ENCODE data around the gene ZER1. TPM values are rescaled to one million over a fixed set of nuclear protein-coding genes. Genes with fewer than 3 reads are reported as not detected.

ZER1 gene
- total and polyA plus RNA-seq, 5 donors from 2014 or later: 31.9 to 44.7 (median 38.1) TPM

GRCh38 chr9:128706671-128707381 lies 64.9 kb downstream of the ZER1 start:
- H3K4me1 Mint-ChIP-seq: peaks cover 0 to 9% (median 4%) of the 10 kb centered on the region in 4 donors
- H3K4me3 Mint-ChIP-seq: no peak overlapping the region
- no peaks in the 10 kb centered on the region for H3K36me3 Mint-ChIP-seq
- Histone ChIP-seq H3K4me1 (ENCODE audit: control insufficient read depth, insufficient read depth, low read length, poor library complexity, severe bottlenecking) (peaks cover 18% of the 10 kb centered on the region), H3K9me3 (ENCODE audit: control insufficient read depth in 2 of 2, low read length in 2 of 2) (no peaks in the 10 kb centered on the region), H3K27me3 (ENCODE audit: control insufficient read depth, insufficient read depth, low read length) (no peaks in the 10 kb centered on the region), H3K36me3 (ENCODE audit: control insufficient read depth, insufficient read depth, low read length) (no peaks in the 10 kb centered on the region), H3K27ac (ENCODE audit: insufficient read depth, low read length, poor library complexity, severe bottlenecking) (no peak overlapping the region), H3K4me3 (ENCODE audit: low read depth, low read length) (no peak overlapping the region)
- ATAC-seq (ENCODE audit: low read depth in 2 of 2) (no peak), DNase-seq (no peak)
- no peak overlapping the region for H3K27ac Mint-ChIP-seq
- H3K9me3 Mint-ChIP-seq: no peaks in the 10 kb centered on the region
- H3K27me3 Mint-ChIP-seq: no peaks in the 10 kb centered on the region

- no peaks in the 10 kb centered on the region for H3K27me3 ChIP-seq (ENCODE audit: control insufficient read depth, insufficient read depth, low read length)
- H3K36me3 ChIP-seq (ENCODE audit: control insufficient read depth, insufficient read depth, low read length): no peaks in the 10 kb centered on the region
- no peaks in the 10 kb centered on the region for H3K9me3 Mint-ChIP-seq
- no peak overlapping the region for H3K4me3 Mint-ChIP-seq
- no peak overlapping the region for H3K27ac ChIP-seq (ENCODE audit: insufficient read depth, low read length, poor library complexity, severe bottlenecking)
- no peak for ATAC-seq (ENCODE audit: low read depth in 2 of 2)
- no peak overlapping the region for H3K4me3 ChIP-seq (ENCODE audit: low read depth, low read length)
- no peaks in the 10 kb centered on the region for H3K9me3 ChIP-seq (ENCODE audit: control insufficient read depth in 2 of 2, low read length in 2 of 2)
- H3K27me3 Mint-ChIP-seq: no peaks in the 10 kb centered on the region
- peaks cover 0 to 11% (median 6%) of the 10 kb centered on the region in 4 donors for H3K4me1 Mint-ChIP-seq
- no peak overlapping the region for H3K27ac Mint-ChIP-seq
- peaks cover 20% of the 10 kb centered on the region for H3K4me1 ChIP-seq (ENCODE audit: control insufficient read depth, insufficient read depth, low read length, poor library complexity, severe bottlenecking)
- no peak for DNase-seq
- H3K36me3 Mint-ChIP-seq: no peaks in the 10 kb centered on the region
Measured at GRCh38 chr9:128706045-128706444, 65.7 kb downstream of the ZER1 start.

GRCh38 chr9:128705051-128705965 lies 66.4 kb downstream of the ZER1 start:
- H3K27ac ChIP-seq (ENCODE audit: insufficient read depth, low read length, poor library complexity, severe bottlenecking): no peak overlapping the region
- H3K4me1 ChIP-seq (ENCODE audit: control insufficient read depth, insufficient read depth, low read length, poor library complexity, severe bottlenecking): peaks cover 20% of the 10 kb centered on the region
- Mint-ChIP-seq H3K9me3 (no peaks in the 10 kb centered on the region), H3K4me1 (peaks cover 0 to 11% (median 6%) of the 10 kb centered on the region in 4 donors), H3K36me3 (no peaks in the 10 kb centered on the region), H3K27me3 (no peaks in the 10 kb centered on the region), H3K4me3 (peak overlapping the region in 1 of 4 donors; percentile 61), H3K27ac (no peak overlapping the region)
- no peaks in the 10 kb centered on the region for H3K9me3 ChIP-seq (ENCODE audit: control insufficient read depth in 2 of 2, low read length in 2 of 2)
- no peak overlapping the region for H3K4me3 ChIP-seq (ENCODE audit: low read depth, low read length)
- no peaks in the 10 kb centered on the region for H3K36me3 ChIP-seq (ENCODE audit: control insufficient read depth, insufficient read depth, low read length)
- DNase-seq (no peak), ATAC-seq (ENCODE audit: low read depth in 2 of 2) (no peak)
- no peaks in the 10 kb centered on the region for H3K27me3 ChIP-seq (ENCODE audit: control insufficient read depth, insufficient read depth, low read length)

GRCh38 chr9:128704356-128704670 lies 67.4 kb downstream of the ZER1 start:
- no peak for ATAC-seq (ENCODE audit: low read depth in 2 of 2)
- Histone ChIP-seq H3K4me3 (ENCODE audit: low read depth, low read length) (no peak overlapping the region), H3K27ac (ENCODE audit: insufficient read depth, low read length, poor library complexity, severe bottlenecking) (no peak overlapping the region), H3K9me3 (ENCODE audit: control insufficient read depth in 2 of 2, low read length in 2 of 2) (no peaks in the 10 kb centered on the region), H3K36me3 (ENCODE audit: control insufficient read depth, insufficient read depth, low read length) (no peaks in the 10 kb centered on the region), H3K27me3 (ENCODE audit: control insufficient read depth, insufficient read depth, low read length) (no peaks in the 10 kb centered on the region), H3K4me1 (ENCODE audit: control insufficient read depth, insufficient read depth, low read length, poor library complexity, severe bottlenecking) (peaks cover 20% of the 10 kb centered on the region)
- H3K9me3 Mint-ChIP-seq: no peaks in the 10 kb centered on the region
- H3K36me3 Mint-ChIP-seq: no peaks in the 10 kb centered on the region
- H3K4me1 Mint-ChIP-seq: peaks cover 0 to 11% (median 6%) of the 10 kb centered on the region in 4 donors
- no peak overlapping the region for H3K27ac Mint-ChIP-seq
- peak overlapping the region; percentile 44 to 93 (median 64) for H3K4me3 Mint-ChIP-seq
- no peak for DNase-seq
- no peaks in the 10 kb centered on the region for H3K27me3 Mint-ChIP-seq

- Histone ChIP-seq H3K36me3 (ENCODE audit: control insufficient read depth, insufficient read depth, low read length) (no peaks in the 10 kb centered on the region), H3K27me3 (ENCODE audit: control insufficient read depth, insufficient read depth, low read length) (no peaks in the 10 kb centered on the region), H3K27ac (ENCODE audit: insufficient read depth, low read length, poor library complexity, severe bottlenecking) (no peak overlapping the region), H3K4me3 (ENCODE audit: low read depth, low read length) (no peak overlapping the region), H3K9me3 (ENCODE audit: control insufficient read depth in 2 of 2, low read length in 2 of 2) (no peaks in the 10 kb centered on the region), H3K4me1 (ENCODE audit: control insufficient read depth, insufficient read depth, low read length, poor library complexity, severe bottlenecking) (peaks cover 20% of the 10 kb centered on the region)
- H3K27ac Mint-ChIP-seq: peak overlapping the region in 2 of 3 donors; percentile 20 to 38
- H3K4me3 Mint-ChIP-seq: peak overlapping the region; percentile 82 to 93 (median 83)
- DNase-seq (no peak), ATAC-seq (ENCODE audit: low read depth in 2 of 2) (no peak)
- H3K4me1 Mint-ChIP-seq: peaks cover 0 to 11% (median 6%) of the 10 kb centered on the region in 4 donors
- no peaks in the 10 kb centered on the region for H3K36me3 Mint-ChIP-seq
- H3K9me3 Mint-ChIP-seq: no peaks in the 10 kb centered on the region
- no peaks in the 10 kb centered on the region for H3K27me3 Mint-ChIP-seq
Measured at GRCh38 chr9:128703616-128704355, 67.9 kb downstream of the ZER1 start.

GRCh38 chr9:128702949-128703615 lies 68.6 kb downstream of the ZER1 start:
- peak overlapping the region; percentile 33 for H3K27ac ChIP-seq (ENCODE audit: insufficient read depth, low read length, poor library complexity, severe bottlenecking)
- Mint-ChIP-seq H3K4me3 (peak overlapping the region; percentile 82 to 87 (median 83)), H3K27ac (peak overlapping the region in 1 of 3 donors; percentile 38), H3K27me3 (no peaks in the 10 kb centered on the region), H3K36me3 (no peaks in the 10 kb centered on the region), H3K9me3 (no peaks in the 10 kb centered on the region), H3K4me1 (peaks cover 0 to 11% (median 6%) of the 10 kb centered on the region in 4 donors)
- H3K36me3 ChIP-seq (ENCODE audit: control insufficient read depth, insufficient read depth, low read length): no peaks in the 10 kb centered on the region
- H3K4me1 ChIP-seq (ENCODE audit: control insufficient read depth, insufficient read depth, low read length, poor library complexity, severe bottlenecking): peaks cover 20% of the 10 kb centered on the region
- ATAC-seq (ENCODE audit: low read depth in 2 of 2): peak; percentile 10 to 25
- peak in 1 of 3 donors; percentile 32 for DNase-seq
- H3K27me3 ChIP-seq (ENCODE audit: control insufficient read depth, insufficient read depth, low read length): no peaks in the 10 kb centered on the region
- H3K4me3 ChIP-seq (ENCODE audit: low read depth, low read length): no peak overlapping the region
- H3K9me3 ChIP-seq (ENCODE audit: control insufficient read depth in 2 of 2, low read length in 2 of 2): no peaks in the 10 kb centered on the region

GRCh38 chr9:128702445-128702948 lies 69.2 kb downstream of the ZER1 start, which contains the start of gene PKN3:
Gene PKN3, plus strand, starts transcription at chr9:128702503. Its CDS starts 413 bp downstream, at chr9:128702916.
- peak; percentile 69 to 79 (median 77) for DNase-seq
- no peaks in the 10 kb centered on the region for H3K36me3 Mint-ChIP-seq
- no peaks in the 10 kb centered on the region for H3K36me3 ChIP-seq (ENCODE audit: control insufficient read depth, insufficient read depth, low read length)
- H3K4me1 ChIP-seq (ENCODE audit: control insufficient read depth, insufficient read depth, low read length, poor library complexity, severe bottlenecking): peaks cover 20% of the 10 kb centered on the region
- H3K27ac ChIP-seq (ENCODE audit: insufficient read depth, low read length, poor library complexity, severe bottlenecking): peak within 1 kb of the TSS; percentile 33
- H3K27ac Mint-ChIP-seq: peak within 1 kb of the TSS; percentile 71 to 96 (median 87)
- H3K4me3 ChIP-seq (ENCODE audit: low read depth, low read length): peak within 1 kb of the TSS; percentile 37
- no peaks in the 10 kb centered on the region for H3K9me3 Mint-ChIP-seq
- peaks cover 0 to 11% (median 6%) of the 10 kb centered on the region in 4 donors for H3K4me1 Mint-ChIP-seq
- no peaks in the 10 kb centered on the region for H3K9me3 ChIP-seq (ENCODE audit: control insufficient read depth in 2 of 2, low read length in 2 of 2)
- H3K4me3 Mint-ChIP-seq: peak within 1 kb of the TSS; percentile 90 to 99 (median 93)
- H3K27me3 ChIP-seq (ENCODE audit: control insufficient read depth, insufficient read depth, low read length): no peaks in the 10 kb centered on the region
- no peaks in the 10 kb centered on the region for H3K27me3 Mint-ChIP-seq
- peak; percentile 77 to 82 for ATAC-seq (ENCODE audit: low read depth in 2 of 2)

All from CD4-positive, CD25-positive, alpha-beta regulatory T cell (primary cell).